NCI-H2081 (cell line): ENCODE results near the gene DZIP1L.
"Not testable (repeated sequence)": the region's sequence is repeated elsewhere in the genome, so short reads cannot be mapped to it uniquely, and the experiment has no call there.

Experiments used
- DNase-seq, 2 experiments: peaks; one replicate each; lab custom pipeline; 2025; lab: John Stamatoyannopoulos, UW

Gene DZIP1L

GRCh38 chr3:138114988-138115971, at the start of gene DZIP1L:
TSS of gene DZIP1L (minus strand) at chr3:138115608. CDS start at chr3:138103971, 11,637 bp downstream.
- peak; percentile 42 to 44 for DNase-seq

DNA sequence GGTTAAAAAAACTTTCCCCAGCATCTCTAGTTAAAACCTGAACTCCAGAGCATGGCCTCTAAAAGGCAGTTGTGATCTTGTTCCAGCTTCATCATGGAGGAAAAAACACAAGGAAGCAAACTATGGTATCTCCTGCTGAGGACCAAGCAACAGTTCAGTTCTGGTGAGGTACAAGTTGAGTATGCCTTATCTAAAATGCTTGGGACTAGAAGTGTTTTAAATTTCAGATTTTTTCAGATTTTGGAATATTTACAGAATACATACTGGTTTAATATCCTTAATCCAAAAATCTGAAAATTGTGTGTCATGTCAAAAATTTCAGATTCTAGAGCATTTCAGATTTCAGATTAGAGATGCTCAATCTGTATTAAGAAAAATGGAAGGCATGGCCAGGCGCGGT, 49.7 kb upstream of the DZIP1L start:
- no peak for DNase-seq

DNA sequence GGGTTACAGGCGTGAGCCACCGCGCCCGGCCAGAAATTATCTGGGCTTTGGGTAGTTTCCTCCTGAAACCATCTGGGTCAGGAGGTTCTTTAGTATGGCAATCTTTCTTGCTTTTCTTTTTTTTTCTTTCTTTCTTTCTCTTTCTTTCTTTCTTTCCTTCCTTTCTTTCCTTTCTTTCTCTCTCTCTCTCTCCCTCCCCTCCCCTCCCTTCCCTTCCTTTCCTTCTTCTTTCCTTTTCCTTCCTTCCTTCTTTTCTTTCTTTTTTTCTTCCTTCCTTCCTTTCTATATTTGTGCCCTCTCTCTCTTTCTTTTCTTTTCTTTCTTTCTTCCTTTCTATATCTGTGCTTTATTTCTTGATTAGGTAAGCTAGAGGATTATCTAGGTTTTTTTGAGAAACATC, 42.3 kb upstream of the DZIP1L start:
- DNase-seq, result no peak

- DNase-seq, result no peak
These were observed 39.1 kb upstream of the DZIP1L start for GRCh38 chr3:138154534-138154933.

DNA sequence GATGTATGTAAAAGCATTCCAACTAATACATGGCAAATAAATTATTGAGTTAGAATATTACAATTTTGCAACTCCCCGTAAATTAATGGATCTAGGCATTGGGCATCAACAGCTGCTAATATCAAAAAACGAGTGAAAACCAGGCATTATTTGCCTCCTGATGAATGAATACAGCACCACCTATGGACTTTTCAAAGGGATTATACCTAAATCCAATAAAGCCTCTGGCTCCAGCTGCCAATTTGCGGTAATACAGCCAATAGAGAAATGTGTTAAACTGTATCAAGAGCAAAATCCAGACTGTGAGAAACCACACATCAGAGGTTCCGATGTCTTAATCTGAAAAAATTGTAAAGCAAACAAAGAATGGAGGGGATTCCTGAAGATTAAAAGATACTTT, 33.1 kb upstream of the DZIP1L start:
- DNase-seq, result no peak

DNA sequence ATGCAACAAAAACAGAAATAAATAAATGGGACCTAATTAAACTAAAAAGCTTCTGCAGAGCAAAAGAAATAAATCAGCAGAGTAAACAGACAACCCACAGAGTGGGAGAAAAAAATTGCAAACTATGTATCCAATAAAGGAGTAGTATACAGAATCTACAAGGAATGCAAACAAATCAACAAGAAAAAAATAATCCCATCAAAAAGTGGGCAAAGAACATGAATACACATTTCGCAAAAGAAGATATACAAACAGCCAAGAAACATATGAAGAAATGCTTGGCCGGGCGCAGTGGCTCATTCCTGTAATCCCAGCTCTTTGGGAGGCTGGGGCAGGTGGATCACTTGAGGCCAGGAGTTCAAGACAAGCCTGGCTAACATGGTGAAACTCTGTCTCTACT, 26.8 kb upstream of the DZIP1L start:
- not testable (repeated sequence) for DNase-seq

DNA sequence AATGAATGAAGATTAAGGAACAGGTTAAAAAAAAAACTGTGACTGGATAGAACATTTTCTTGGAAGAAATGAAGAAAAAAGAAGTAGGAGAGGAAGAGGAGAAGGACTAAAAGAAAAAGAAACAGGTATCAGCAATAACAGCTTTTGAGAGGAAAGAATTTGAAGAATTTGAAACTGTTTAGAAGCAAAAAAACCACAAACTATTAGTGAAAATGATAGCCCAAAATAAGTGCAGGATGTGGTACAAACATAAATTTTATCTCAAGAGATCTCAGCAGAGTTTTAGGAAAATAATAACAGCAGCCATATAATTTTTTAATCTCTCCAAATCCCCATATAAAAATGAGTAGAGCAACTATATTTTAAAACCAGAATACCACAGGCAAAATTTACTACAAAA, 25.5 kb upstream of the DZIP1L start:
- DNase-seq, result no peak

- DNase-seq, result no peak
These were observed 24.3 kb upstream of the DZIP1L start for GRCh38 chr3:138139691-138140090.

DNA sequence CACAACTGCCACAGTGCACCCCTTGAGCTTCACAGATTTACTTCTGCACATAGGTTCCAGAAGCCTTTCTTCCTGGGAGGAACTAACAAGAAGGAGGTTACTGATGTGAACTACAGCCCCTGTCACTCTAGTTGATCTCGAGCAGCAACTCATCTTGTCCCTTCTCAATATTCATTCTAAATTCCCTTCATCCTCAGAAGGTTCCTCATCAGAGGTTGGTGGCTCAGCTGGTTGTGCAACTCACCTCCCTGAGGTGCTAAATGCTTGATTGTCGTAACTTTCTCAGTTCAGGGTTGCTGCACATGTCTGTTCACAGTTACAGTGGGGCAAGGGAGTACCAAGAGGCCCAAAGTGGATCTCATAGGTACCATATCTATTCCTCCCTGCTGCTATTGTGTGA, 22.5 kb upstream of the DZIP1L start:
- DNase-seq, result no peak

- no peak for DNase-seq
These were observed 20.8 kb upstream of the DZIP1L start for GRCh38 chr3:138136201-138136600.

- DNase-seq, result no peak
These were observed 20.4 kb upstream of the DZIP1L start for GRCh38 chr3:138135833-138136194.

DNA sequence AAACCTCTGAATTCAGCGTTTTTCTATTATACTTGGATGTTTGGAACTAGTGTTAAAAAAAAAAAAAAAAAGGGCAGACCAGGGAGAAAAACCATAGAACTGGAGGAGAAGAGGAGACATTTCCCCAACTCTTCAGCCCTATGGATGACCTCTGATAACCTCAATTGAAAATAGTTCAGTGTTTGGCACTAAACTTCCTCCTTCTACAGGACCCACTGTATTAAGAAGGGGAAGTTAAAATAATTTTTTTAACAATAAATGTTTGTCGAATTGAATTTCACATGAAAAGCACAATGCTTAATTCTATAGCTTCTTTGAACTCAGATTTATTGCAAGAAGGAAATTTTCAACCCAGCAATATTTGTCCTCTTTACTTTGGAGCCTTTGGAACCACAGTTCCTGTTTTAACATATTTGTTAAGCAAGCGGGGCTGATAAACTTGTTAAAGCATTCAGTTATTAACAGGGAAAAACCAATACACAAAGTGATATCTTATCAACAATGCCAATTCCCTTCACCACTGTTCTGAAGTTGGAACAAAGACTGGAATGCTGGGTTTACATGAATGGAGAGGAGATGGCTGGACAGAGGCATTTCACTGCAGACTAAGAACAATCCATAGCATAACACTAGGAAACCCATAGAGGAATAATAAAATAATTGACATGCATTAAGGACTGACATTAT, 19.9 kb upstream of the DZIP1L start:
- no peak for DNase-seq

DNA sequence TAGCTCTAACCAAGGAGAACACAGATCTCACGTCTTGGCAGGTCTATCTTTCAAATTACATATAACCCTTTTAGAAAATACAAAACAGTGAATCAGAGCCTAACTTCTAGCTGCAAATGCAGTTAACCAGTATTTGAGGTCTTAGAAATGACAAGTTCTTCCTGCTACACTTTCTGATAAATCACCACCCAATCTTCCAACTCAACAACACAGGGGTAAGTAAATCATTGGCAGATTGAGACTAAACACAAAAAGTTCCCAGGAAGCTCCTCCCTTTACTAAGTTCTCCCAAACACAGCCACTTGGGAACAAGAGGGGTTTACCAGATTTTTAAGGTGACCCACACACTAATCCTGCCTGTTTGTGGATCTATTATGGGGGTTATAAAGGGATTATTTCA, 16.8 kb upstream of the DZIP1L start, which contains the start of gene A4GNT:
Gene A4GNT, minus strand, starts transcription at position 152 of the 400 bp plus-strand sequence. CDS start 1,134 bp downstream, outside the sequence.
- DNase-seq, result no peak

GRCh38 chr3:138127636-138128365, 12.4 kb upstream of the DZIP1L start:
- no peak for DNase-seq

DNA sequence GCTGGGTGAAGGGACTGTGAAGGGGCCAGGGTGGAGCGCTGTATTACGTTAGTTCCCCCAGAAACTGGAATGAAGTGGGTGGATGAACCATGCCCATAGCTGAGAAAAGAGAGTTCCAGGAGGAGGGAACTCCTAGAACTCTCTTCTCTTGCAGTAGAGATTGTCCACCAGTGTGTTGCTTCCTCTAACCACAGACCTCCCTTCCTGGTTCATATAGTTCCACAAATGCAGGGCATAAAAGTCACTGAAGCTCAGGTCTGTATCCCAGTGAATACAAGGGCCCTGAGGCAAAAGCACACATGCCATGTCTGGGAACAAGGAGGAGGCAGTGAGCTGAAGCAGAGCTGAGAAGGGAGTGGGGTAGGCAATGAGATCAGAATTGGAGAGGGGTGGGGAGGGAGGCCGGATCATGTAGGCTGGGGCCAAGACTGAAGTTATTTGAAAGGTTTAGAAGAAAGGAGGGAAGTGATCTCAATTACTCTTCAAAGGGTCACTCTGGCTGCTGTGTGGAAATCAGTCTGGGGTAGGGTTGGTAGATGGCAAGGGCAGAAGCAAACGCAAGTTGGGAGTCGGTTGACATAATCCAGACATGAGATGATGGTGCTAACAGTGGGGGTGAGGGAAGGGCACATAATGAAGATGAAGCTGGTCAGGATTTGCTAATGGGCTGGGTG, 10.3 kb upstream of the DZIP1L start:
- DNase-seq, result no peak

DNA sequence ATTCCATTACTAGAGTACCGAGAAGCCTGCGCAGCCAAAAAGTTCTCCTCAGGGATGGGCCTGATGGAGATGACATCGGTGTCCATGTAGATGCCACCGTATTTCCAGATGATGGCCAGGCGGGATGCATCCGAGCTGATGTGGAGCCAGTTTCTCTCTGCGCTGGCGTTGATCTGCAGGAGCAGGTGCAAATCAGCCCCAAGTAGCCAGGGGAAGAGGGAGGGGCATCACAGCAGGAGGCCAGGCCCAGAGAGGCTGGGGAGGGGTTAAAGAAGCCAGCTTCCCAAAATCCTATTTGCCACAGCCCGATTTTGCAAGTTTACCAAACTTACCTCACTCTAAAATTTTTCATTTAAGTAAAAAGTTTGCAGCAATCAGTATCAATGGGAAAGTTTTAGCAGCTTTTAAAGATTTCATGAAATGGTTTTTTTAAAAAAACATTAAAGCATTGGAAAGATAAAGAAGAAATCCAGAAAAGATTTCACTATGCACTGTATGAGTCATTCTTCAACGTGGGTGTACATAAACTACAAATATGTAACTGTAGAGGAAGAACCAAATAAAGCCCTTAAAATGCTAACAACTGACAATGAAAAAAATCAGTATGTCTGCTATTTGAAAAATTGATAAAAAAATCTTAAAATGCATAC, 9.4 kb upstream of the DZIP1L start:
- no peak for DNase-seq

DNA sequence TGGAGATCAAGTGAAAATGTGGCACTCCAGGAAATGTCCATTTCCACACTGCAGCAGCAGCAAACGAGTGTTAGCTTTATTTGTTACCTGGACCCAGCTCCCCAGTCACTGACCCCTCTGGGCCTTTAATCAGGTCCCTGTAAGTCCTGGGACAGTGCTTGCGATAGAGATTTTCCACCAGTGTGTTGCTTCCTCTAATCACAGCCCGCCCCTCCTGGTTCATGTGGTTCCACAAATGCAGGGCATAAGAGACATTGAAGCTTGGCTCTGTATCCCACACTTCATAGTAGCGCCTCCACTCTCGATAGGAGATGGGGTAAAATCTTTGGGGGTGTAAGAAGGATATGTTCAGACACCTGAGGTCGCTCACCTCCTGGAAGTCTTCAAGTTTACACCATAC, 8.8 kb upstream of the DZIP1L start:
- DNase-seq, result no peak

DNA sequence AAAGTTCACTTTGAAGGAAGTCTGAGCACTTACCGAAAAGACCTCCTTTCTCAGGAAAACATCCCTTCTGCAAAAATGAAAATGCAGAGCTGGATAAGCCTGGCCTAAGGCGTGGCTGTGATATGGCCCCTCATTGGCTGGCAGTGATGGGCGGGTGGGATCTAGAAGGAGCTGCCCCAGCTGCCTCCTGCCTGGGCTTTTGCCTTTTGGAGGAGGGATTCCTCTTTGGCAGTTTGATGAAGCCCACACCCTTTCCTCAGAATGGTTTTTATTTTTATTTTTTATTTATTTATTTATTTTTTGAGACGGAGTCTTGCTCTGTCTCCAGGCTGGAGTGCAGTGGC, 4.0 kb upstream of the DZIP1L start:
- DNase-seq, result no peak

GRCh38 chr3:138118612-138119422, 3.4 kb upstream of the DZIP1L start:
- DNase-seq, result peak; percentile 61 to 80

DNA sequence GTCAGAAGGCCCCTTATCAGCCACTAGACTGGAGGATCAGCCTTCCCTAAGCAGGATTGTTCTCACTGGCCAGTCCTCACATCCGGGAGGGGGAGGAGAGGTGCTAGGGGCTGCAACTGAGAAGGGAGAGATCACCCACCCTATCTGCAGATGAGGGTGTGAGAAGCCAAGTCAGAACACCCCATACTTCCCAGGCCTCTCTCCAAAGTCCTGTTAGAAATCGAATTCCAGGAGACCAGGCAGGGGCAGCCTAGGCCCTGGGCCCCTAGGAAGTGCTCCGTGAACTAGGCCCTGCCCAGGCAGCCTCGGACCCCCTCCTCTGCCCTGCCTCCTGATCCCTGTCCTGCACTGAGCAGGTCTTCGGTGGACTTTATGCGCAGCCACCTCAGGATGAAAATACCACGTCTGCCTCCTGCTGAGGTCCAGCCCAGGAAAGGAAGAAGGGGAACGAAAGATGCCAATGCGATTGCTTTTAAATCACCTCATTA, 933 bp downstream of the DZIP1L start:
- no peak for DNase-seq
